ENCODE data around the gene TECTB.

TECTB gene

DNA sequence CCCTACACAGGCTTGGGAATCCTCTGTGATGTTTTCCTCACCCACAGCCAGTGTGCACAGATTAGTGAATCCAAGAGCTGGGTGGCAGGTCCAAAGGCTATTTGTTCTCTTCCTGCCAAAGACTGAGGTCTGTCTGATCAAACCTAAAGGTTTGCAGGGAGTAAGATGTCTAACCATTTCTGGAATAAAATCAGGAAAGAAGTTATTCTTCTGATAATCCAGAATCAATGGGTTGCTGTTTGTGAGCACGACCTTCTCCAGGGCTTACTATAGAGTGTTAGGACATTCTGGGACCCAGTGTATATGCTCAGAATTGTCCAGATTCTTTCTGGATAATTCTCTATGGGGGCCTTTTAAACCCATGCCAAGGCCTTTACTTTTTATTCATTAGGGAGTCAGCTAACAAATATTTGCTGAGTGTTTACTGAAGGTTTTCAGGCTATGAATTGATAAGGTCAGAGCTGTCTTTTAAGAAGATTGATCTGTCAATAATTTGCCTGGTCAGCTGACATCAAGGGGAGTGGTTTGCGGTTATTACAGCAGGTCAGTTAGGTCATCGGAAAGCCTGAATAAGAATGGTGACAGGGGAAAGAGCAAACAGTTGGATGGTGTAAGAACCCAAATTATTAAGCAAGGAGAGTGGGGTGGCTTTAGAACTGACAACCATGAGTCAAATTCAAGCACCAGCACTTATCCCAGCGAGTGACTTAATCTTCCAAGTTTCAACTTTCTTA, 7.5 kb upstream of the TECTB start:
- DNase-seq: no peak

DNA sequence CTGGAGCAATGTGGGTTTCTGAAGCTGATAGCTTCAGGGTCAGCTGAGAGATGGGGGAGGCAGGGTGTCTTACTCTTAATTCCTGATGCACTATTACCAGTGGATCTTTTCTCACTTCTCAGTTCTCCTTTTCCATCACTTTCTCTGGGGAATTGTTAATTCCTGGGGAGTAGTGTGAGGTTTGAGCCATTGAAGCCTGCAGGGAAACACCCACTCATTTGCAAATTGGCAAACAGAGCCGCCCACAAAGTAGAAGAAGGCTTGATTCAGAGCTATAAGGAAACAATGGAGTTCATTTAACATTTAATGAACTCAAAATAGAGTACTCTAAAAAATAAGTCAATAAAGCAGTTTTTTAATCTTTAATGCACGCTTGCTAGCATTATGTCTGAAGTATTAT, 4.3 kb upstream of the TECTB start:
- DNase-seq: no peak

DNA sequence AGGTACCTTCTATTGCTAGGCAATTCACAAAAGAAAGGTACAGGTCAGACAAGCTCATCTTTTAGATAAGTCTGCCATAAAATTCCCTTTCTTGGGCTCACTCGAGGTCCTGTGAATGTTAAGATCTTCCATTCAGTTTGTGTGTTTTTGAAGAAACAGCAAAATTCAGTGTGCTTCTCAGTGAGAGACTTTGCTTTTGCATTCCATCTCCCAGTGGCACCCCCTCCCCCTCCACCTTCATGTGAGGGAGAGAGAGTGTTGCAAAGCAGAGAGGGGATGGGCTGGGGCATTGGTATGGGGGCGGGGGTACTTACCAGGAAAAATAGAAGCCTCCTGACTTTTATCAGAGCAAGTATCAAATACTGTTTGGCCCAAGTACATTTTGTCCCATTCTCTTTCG, 3.8 kb upstream of the TECTB start:
- no peak for DNase-seq

DNA sequence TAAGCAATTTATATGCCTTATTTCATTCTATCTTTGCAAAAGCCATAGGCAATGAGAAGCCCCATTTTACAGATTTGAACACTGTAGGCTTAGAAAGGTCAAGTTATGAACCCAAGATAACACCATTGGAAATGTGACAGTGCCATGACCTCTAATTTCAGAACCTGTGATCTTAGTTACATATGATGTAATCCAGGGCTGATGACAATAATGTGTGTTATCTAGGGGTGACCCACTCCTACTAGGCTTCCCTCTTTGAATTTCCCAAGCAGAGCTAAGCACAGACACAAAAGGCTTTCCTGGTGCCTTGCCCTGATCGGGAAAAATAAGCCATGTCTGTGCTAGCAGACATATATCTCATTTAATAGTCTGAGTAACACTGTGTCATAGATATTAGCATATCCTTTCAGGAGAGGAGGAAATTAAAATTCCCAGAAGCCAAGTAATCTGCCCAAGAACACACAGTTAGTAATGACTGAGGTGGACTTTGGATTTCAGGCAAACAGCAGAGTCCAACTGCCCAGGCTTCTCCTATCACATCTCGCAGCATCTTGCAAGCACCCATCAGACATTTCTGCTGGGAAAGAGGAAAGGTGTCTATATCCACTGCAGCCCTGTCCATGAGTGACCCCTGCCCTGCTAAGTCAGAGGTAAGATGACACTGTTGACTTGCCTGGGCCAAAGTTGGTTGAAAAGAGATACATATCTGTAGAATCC, 2.8 kb upstream of the TECTB start:
- no peak for DNase-seq

DNA sequence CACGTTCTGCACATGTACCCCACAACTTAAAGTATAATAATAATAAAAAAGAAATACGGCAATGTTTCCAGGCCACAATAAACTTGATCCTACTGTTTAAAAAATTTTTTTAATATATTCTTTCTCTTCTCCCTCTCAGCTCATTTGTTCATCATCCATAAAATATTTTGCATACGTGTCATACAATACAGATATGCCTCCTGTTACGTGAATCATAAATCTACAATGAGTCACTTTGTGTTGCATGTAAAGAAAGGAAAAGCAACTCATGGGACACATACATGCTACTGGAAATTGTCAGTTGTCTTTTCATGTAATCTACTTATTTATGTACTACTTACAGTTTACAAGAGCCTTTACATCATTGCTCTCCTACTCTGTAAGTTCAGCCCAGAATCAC, 1.1 kb upstream of the TECTB start:
- no peak for DNase-seq

DNA sequence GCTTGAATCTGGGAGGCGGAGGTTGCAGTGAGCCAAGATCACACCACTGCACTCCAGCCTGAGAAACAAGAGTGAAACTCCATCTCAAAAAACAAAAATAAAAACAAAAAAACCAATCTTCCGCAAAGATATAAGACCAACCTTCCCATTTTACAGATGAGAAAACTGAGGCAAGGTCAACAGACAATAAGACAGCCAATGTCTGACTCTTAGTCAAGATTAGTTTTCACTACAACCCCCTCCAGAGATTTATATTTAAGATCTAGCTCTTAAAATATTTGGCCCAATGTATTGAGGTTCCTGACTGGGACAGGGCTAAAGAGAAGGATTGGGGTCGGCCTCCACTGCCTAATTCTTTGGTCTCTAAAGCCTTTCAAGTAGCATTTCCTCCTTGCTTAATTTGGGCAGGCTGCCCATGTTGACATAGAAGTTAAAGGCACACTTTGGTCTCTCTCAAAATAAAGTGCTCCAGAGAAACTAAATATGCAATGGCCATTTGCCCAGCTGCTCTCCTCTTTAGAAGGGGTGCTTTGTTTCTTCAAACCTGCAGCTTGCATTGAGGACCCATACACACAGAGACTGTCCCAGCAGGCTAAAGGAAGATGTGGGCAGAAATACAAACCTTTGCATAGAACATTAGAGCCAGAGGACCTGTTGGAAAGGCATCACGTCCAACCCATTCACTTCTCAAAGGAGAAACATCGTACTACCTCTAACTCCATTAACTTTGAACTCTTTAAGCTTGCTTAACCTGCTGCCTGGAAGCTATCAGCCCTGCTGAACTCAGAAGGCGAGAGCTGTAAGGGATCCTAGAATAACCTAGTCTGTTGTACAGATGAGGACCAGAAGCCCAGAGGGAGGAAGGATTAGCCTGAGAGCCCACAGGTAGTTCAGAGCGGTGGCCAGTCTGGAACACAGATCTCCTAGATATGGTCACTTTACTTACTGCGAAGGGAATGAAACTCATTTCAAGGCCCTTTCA, 3.9 kb downstream of the TECTB start:
- no peak for DNase-seq

DNA sequence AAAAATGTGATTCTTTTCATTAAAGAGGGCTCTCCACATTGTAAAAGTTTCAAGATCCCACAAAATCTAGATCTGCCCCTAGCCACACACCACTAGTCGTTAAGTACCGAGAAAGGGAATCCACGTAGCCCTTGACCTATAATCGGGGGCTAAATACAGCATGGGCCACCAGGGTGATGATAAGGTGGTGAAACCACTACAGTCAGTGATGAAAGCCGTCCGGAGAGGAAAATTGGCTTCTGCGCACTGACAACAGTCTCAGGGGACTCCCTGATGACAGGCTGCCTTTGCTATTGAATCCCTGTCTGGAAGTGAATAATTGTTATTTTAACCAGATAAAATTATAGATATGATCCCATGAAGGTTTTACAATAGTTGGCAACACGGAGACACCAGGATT, 4.6 kb downstream of the TECTB start:
- DNase-seq: no peak

DNA sequence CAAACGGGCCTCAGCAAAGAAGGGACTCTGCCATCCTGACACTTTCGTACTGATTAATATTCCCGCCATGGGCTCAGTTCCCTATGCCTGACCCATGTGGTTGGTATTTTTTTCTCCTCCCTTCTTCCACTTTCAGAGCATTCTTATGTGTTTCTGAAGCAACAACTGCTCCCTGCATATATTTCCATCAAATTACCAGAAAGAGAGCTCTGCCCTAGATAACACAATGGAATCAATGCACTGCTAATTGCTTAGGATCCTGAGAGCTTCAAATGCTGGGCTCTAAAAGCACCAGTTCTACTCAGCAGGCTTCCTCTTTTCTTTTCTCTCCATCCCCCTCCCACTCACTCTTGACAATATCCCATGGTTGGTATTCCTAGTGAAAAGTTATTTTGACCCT, 5.3 kb downstream of the TECTB start:
- DNase-seq: no peak

DNA sequence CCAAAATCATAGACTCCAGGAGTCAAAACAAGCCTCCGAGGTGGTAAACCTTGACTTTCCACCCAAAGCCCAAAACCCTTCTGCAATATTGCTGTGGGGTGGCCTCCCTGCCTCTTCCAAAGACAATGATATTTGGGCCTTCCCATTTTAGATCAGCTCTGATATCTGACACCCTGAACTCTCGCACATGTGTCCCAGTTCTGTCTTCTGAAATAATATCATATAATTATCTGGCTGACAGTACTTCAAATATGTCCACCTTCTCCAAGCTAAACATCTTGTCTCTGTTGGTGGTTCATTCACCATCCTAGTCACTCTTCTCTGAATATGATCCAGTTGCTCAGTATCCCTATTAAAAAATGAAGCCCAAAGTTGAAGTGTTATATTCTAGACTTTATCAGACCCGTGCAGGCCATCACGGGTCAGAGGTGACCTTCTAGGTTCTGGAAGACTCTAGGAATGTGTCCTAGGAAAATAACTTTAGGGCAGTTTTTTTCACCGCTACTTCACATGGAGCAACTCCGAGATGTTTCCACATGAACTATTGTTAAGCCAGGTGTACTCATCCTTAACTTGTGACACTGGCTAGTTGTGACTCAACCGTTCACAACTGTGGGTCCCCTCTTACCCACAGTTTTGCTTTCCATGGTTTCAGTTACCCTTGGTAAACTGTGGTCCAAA, 6.3 kb downstream of the TECTB start:
- DNase-seq: no peak

DNA sequence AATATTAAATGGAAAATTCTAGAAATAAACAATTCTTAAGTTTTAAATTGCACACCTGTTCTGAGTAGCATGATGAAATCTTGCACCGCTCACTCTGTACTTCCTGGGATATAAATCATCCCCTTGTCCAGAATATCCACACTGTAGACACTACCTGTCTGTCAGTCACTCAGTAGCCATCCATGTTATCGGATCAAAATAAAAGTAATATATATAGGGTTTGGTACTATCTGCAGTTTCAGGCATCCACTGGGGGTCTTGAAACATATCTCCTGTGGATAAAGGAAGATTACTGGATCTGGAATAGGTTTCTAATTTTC, 6.8 kb downstream of the TECTB start:
- DNase-seq: no peak

DNA sequence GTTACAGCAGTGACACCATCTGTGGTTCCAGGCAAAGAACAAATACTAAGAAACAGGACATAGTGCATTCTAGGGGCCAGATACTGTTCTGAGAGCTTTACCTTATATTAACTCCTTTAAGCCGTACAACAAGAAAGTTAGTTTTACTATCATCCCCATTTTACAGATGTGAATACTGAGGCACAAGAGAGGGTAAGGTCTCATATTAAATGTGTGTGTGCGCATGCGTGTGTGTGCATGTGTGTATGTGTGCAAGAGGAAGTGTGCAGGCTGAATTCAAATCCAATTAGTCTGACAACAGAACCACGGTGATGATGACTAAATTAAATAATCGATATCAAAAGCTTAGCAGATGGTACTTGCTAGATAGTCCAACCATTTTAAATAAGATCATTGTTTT, 11.0 kb downstream of the TECTB start:
- no peak for DNase-seq

DNA sequence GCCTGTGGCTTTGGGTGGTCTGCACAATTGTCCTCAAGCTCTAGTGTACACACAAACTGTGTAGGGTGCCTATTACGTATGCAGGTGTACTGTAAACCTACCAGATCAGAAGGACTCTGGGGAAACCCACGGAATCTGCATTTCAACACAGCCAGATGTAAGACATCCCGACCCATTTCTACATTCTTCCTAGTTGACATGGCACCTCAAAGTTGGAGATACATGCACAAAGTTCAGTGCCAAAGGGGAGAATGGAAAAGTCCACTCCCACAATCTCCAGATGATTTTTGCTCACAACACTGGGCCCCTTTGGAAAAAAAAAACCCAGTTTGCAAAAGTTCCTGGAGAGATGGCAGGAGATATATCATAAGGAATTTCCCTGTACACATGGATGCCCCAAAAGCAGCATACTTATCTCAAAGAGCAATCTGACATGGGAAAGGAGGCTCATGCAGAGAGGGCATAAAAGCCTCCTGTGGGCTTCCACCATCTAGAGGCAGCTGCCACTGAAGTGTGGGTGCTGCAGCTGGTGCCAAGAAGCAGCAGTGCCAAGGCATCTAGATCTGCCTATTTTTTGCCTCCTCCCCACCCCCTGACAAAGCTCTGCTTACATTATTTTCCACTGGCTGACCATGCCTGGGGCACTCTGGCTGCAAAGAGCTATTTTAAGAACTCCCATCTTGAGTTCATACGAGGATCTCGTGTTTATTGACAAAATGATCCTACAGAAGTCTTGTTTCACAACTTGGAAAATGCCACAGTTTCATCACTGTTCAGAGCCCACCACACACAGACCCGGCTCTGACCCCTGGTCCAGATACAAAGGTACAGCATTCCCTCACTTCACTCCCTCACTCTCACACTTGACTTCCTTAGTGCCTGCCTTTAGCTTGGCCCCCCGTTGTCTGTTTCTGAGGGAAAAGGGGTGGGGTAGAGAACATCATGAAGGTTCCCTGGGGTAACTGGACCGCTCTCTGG, 12.9 kb downstream of the TECTB start:
- no peak for DNase-seq

DNA sequence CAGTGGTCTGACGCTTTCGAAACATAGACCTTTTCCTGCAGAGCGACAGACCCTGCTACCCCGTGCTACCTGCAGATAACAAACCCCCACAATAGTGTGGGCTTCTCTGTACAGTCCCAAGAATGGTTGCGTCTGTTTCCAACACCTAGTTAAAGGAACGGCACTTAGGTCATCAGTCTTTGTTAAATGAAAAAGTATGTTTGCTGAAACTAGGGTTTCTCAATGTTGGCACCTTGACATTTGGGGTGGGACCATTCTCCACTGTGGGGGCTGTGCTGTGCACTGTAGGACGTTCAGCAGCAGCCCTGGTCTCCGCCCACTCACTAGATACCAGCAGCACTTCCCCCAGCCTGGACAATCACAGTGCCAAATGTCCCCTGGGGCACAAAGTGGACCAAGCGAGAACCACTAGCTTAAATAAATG, 13.7 kb downstream of the TECTB start:
- DNase-seq: no peak

DNA sequence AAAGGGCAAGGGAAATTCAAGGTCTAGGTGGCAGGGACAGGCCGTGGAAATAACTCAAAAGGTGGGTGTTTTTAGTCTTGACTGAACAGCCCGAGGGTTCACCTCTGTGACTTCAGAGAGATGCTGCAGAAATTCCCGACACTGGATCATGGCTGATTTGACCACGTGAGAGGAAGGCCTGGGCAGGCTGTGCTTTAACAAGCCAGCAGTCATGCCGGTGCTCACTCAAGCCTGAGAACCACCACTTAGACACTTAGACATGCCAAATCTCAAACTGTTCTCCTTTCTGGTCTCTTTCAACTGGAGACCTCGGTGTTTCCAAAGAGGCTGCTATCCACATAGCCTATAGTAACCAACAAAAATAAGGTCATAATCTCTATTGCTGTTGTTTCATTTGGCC, 15.4 kb downstream of the TECTB start:
- DNase-seq: no peak

DNA sequence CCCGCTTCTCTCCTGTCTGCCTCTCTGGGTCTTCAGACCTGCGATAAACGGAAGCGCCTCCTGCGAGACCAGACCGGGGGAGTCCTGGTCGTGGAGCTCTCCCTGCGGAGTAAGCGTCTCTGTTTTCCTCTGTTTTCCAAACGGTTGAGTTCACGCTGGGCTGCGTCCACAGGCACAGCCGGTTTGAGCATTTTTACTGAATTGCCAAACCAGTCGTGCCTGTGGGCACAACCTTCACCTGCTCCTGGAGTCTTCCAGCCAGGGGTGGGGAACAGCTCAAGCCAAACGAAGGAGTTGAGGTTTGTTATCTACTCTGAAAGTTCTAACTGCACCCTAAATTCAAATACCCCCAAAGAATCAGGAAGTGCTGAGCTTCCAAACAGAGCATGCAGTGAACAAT, 16.3 kb downstream of the TECTB start:
- DNase-seq: no peak

DNA sequence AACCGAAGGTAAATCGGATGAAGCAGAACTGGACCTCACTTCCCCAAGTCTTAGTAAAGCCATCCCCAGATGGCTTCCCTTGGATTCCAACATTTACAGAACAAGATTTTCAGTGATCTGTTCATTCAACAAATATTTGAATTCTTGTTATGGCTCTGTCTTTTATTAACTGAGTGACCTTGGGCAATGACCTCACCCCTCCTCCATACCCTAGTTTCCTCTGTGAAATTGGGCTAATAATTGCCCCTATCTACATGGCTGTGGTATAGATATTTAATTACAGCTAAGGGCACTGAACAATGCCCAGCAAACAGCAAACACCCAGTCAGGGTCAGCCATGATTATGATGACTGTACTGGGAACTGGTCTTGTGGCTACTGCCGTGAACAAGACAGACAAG, 19.1 kb downstream of the TECTB start:
- no peak for DNase-seq

DNA sequence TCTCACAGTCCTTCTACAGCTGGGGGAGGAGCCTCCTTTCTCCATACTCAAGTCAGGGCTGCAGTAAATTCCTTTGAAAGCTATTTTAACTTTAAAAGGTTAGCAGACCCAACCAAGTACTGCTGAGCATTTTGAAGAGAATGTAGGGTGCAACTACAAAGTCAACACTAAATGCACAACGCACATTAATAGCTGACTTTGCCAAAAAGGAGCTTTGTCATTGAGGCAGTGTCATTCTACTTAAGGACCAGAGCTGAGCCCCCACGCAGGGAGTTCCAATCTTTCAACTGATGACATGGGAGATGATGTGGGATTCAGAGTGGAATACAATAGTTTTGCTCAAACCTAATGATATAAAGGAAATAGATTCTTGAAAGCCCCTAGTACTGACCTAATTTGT, 20.3 kb downstream of the TECTB start:
- DNase-seq: no peak

DNA sequence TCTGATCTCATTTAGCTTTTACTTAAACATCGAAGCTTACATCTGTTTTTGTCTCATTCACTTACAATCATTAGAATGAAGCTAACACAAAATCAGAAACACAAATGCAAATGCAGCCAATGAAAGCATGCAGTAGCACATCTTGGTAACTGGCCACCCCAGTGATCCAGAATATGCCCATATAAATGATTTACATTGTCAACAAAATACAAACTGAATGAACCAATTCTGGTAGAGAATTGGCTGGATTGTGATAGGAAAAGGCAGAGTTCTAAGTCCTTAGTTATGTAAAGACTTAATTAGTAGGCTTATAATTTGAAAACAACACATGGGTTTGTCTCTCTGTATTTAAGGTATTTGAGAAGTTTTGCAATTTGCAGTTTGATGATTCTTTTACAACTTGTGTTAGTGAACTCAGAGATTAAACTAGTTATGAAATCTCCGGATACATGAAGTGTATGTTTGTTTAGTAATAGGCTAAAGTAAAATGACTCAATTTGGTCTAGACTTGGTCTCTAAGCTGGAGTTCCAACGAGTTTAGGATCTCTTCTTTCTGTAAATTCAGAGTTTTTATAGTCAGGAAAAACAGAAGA, 21.2 kb downstream of the TECTB start:
- DNase-seq: no peak

DNA sequence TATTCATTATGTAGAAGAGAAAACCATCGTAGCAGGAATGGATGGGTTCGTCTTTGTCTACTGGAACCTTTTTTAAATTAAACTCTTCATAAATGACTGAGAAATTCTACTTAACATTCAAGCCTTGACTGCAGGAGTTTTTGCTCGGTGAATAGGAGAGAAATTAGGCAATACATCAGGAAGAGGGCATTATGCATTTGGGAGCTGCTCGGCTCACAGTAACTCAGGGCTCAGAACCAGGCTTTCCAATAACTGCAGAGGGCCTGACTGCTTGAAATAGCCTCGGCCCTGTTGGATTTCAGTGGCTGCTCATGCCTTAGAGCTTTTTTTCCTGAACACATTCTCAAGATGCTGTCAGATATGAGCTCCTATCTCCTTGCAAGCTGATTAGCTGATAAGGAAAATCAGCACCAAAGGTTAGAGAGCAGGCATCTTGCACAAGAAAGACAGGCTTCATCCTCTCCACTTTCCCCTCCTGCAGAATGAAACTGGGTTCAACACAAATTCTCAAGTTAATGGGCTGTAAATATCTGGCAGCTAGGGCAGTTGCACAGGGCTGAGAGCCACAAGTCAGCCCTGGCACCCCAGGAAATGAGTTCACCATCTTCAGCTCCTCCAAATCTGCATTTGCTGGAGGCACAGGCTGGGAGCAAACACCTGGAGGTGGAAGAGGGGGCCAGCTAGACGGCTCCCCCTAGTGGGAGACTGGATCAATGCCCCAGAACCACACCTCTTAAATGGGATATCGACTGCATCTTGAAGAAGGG, 24.3 kb downstream of the TECTB start:
- peak; percentile 30 to 47 for DNase-seq

DNA sequence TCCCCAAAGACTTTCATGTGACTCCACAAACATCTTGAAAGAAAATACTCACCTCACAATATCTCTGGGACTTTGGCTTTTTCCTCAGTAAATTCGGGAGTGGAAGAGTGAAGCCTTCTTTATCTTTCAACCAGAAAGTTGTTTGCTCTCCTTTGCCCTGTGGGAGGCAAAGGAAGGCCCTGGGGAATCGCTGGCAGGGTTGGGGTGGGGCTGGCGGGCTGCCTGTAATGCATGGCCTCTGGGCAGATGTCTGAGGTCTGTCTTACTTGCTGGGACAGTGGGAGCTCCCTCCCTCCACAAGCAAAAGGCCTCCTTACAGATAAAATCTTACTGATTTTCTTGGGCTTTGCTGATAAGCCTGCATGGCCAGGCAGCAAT, 24.9 kb downstream of the TECTB start:
- DNase-seq: no peak

DNA sequence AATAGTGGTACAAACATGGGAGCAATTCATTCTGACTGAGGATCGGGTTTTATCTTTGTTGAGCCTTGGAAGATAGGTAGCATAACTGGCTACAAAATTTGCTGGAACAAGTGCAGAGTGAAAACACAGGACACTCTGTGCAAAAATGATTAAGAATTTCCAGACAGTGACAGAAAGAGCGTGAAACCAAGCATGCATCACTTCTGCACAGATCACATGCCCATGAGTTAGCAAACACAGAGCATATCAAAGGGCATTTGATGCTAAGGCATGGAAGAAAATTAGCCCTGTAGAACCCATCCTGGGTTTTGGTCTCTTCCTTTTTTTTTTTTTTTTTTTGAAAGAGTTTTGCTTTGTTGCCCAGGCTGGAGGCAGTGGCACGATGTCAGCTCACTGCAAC, 28.3 kb downstream of the TECTB start:
- DNase-seq: no peak
